Astrocyte (in vitro differentiated cells and primary cell): ENCODE measurements around the gene VPREB3. TPM values are rescaled to one million over a fixed set of nuclear protein-coding genes. Genes with fewer than 3 reads are reported as not detected.

Experiments
- DNase-seq: peaks from one replicate; pipeline ENCODE4 v3.0.0-alpha.2; 2010; ENCODE audit warnings: low read depth
- FAIRE-seq: peaks from 2 replicates; lab custom pipeline; 2011; peaks lifted over from hg19 to GRCh38; lab: Jason Lieb, UNC
- H2AFZ ChIP-seq: 2 replicates; pipeline ENCODE4 v1.6.0; 2012; ENCODE audit warnings: low read depth, low read length, inconsistent platforms
- H3K27ac ChIP-seq: 2 replicates; pipeline ENCODE4 v1.5.1; 2011; ENCODE audit warnings: low read depth, low read length, inconsistent platforms
- H3K27me3 ChIP-seq: 2 replicates; pipeline ENCODE4 v1.6.0; 2011; ENCODE audit warnings: low read length, inconsistent platforms; ENCODE audit not compliant: insufficient read depth
- H3K36me3 ChIP-seq: 2 replicates; pipeline ENCODE4 v1.5.1; 2011; ENCODE audit warnings: low read length, inconsistent platforms; ENCODE audit not compliant: insufficient read depth
- H3K4me1 ChIP-seq: 2 replicates; pipeline ENCODE4 v1.5.1; 2011; ENCODE audit warnings: low read length, inconsistent platforms; ENCODE audit not compliant: insufficient read depth
- H3K4me2 ChIP-seq: 2 replicates; pipeline ENCODE4 v1.6.0; 2012; ENCODE audit warnings: low read length, inconsistent platforms
- H3K4me3 ChIP-seq: 2 replicates; pipeline ENCODE4 v1.5.1; 2011; ENCODE audit warnings: low read depth, mild to moderate bottlenecking, low read length, inconsistent platforms; ENCODE audit not compliant: insufficient read depth
- H3K79me2 ChIP-seq: 2 replicates; pipeline ENCODE4 v1.6.0; 2012; ENCODE audit warnings: mild to moderate bottlenecking, low read length, inconsistent platforms; ENCODE audit not compliant: insufficient read depth
- H3K9ac ChIP-seq: 2 replicates; pipeline ENCODE4 v1.6.0; 2012; ENCODE audit warnings: mild to moderate bottlenecking, low read length, inconsistent platforms
- H3K9me3 ChIP-seq: 2 replicates; pipeline ENCODE4 v1.5.1; 2012; ENCODE audit warnings: low read depth, mild to moderate bottlenecking, low read length, inconsistent platforms; ENCODE audit not compliant: insufficient read depth
- H4K20me1 ChIP-seq: 2 replicates; pipeline ENCODE4 v1.6.0; 2012; ENCODE audit warnings: low read length, inconsistent platforms; ENCODE audit not compliant: insufficient read depth
- H3K27ac Mint-ChIP-seq: one replicate; pipeline ENCODE4 v1.8.0; 2021; ENCODE audit warnings: mild to moderate bottlenecking, mixed read lengths; ENCODE audit not compliant: unreplicated experiment
- H3K27me3 Mint-ChIP-seq: one replicate; pipeline ENCODE4 v1.8.0; 2021; ENCODE audit warnings: low read depth, mixed read lengths; ENCODE audit not compliant: unreplicated experiment
- H3K36me3 Mint-ChIP-seq: one replicate; pipeline ENCODE4 v1.8.0; 2021; ENCODE audit warnings: low read depth, mixed read lengths; ENCODE audit not compliant: unreplicated experiment
- H3K4me1 Mint-ChIP-seq: one replicate; pipeline ENCODE4 v1.8.0; 2021; ENCODE audit warnings: low read depth, mixed read lengths; ENCODE audit not compliant: unreplicated experiment
- H3K4me3 Mint-ChIP-seq: one replicate; pipeline ENCODE4 v1.8.0; 2021; ENCODE audit warnings: mild to moderate bottlenecking, moderate library complexity, mixed read lengths; ENCODE audit not compliant: unreplicated experiment
- H3K9me3 Mint-ChIP-seq: one replicate; pipeline ENCODE4 v1.8.0; 2021; ENCODE audit warnings: mild to moderate bottlenecking, mixed read lengths; ENCODE audit not compliant: unreplicated experiment
- EZH2 ChIP-seq: IDR thresholded peaks from 2 replicates; pipeline ENCODE4 v1.6.1; 2012; ENCODE audit warnings: mild to moderate bottlenecking, low read length, inconsistent platforms; ENCODE audit not compliant: insufficient read depth
- total RNA-seq: library from RNA; stranded (reverse); gene quantifications from 2 replicates; pipeline ENCODE4 v1.2.1, GENCODE V29; 2021
- TF ChIP-seq, protein P1 (sequence below): IDR thresholded peaks from 2 replicates; pipeline ENCODE4 v1.5.1; 2011; ENCODE audit warnings: low read depth, mild to moderate bottlenecking, inconsistent platforms, low read length, moderate library complexity; ENCODE audit not compliant: insufficient read depth

The VPREB3 gene
- total RNA-seq, 1 donor from 2014 or later, result 0.50 TPM

GRCh38 chr22:23709107-23709506 is 45.1 kb downstream of the VPREB3 start:
- FAIRE-seq, result no peak
- H3K4me1 ChIP-seq, result no peaks in the 10 kb centered on the region
- no peak overlapping the region for H3K27ac Mint-ChIP-seq
- peaks cover 5% of the 10 kb centered on the region for H3K4me1 Mint-ChIP-seq
- H3K36me3 Mint-ChIP-seq, result peaks cover 38% of the 10 kb centered on the region
- H3K27ac ChIP-seq, result no peak overlapping the region
- H3K9me3 Mint-ChIP-seq, result no peaks in the 10 kb centered on the region
- no peak overlapping the region for H3K9ac ChIP-seq
- peaks cover 4% of the 10 kb centered on the region for H3K79me2 ChIP-seq
- peaks cover 45% of the 10 kb centered on the region for H3K36me3 ChIP-seq
- no peaks in the 10 kb centered on the region for H3K27me3 ChIP-seq
- TF ChIP-seq EZH2, result no peak
- TF ChIP-seq, protein P1, sequence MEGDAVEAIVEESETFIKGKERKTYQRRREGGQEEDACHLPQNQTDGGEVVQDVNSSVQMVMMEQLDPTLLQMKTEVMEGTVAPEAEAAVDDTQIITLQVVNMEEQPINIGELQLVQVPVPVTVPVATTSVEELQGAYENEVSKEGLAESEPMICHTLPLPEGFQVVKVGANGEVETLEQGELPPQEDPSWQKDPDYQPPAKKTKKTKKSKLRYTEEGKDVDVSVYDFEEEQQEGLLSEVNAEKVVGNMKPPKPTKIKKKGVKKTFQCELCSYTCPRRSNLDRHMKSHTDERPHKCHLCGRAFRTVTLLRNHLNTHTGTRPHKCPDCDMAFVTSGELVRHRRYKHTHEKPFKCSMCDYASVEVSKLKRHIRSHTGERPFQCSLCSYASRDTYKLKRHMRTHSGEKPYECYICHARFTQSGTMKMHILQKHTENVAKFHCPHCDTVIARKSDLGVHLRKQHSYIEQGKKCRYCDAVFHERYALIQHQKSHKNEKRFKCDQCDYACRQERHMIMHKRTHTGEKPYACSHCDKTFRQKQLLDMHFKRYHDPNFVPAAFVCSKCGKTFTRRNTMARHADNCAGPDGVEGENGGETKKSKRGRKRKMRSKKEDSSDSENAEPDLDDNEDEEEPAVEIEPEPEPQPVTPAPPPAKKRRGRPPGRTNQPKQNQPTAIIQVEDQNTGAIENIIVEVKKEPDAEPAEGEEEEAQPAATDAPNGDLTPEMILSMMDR, result no peak
- DNase-seq, result no peak
- H3K4me3 ChIP-seq, result no peak overlapping the region
- no peaks in the 10 kb centered on the region for H3K27me3 Mint-ChIP-seq
- H3K4me3 Mint-ChIP-seq, result no peak overlapping the region
- no peaks in the 10 kb centered on the region for H3K9me3 ChIP-seq
- H3K4me2 ChIP-seq, result no peak overlapping the region
- H2AFZ ChIP-seq, result no peak overlapping the region
- H4K20me1 ChIP-seq, result peaks cover 43% of the 10 kb centered on the region

GRCh38 chr22:23708270-23708669 is 46.0 kb downstream of the VPREB3 start:
- H3K4me1 Mint-ChIP-seq, result peaks cover 5% of the 10 kb centered on the region
- Histone ChIP-seq H4K20me1 (peaks cover 51% of the 10 kb centered on the region), H3K4me2 (no peak overlapping the region), H3K9ac (no peak overlapping the region), H3K27me3 (no peaks in the 10 kb centered on the region), H3K9me3 (no peaks in the 10 kb centered on the region), H3K4me1 (no peaks in the 10 kb centered on the region), H3K36me3 (peaks cover 47% of the 10 kb centered on the region), H3K79me2 (peaks cover 6% of the 10 kb centered on the region), H3K27ac (no peak overlapping the region), H3K4me3 (no peak overlapping the region), H2AFZ (no peak overlapping the region)
- TF ChIP-seq EZH2, result no peak
- TF ChIP-seq, protein P1, result no peak
- H3K27ac Mint-ChIP-seq, result no peak overlapping the region
- H3K36me3 Mint-ChIP-seq, result peaks cover 36% of the 10 kb centered on the region
- no peak for DNase-seq
- H3K9me3 Mint-ChIP-seq, result no peaks in the 10 kb centered on the region
- H3K4me3 Mint-ChIP-seq, result no peak overlapping the region
- no peak for FAIRE-seq
- H3K27me3 Mint-ChIP-seq, result no peaks in the 10 kb centered on the region

DNA sequence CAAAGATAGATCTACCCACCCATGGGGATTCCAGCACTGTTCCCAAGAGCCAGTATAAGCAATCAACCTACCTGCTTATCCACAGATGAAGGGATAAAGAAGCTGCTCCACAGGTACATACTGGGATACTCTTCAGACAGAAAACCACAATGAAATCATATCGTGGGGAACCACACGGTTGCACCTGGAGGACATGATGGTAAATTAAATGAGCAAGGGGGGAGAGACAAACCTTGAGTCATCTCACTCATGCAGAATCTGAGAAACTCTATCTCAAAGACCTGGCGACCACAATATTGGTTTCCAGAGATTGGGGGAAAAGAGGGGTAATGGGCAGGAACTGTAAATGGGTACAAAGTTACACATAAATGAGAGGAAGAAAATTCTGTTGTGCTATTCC is 48.9 kb downstream of the VPREB3 start:
- Mint-ChIP-seq H3K36me3 (peaks cover 40% of the 10 kb centered on the region), H3K4me1 (peaks cover 11% of the 10 kb centered on the region), H3K27ac (no peak overlapping the region), H3K9me3 (no peaks in the 10 kb centered on the region), H3K27me3 (no peaks in the 10 kb centered on the region), H3K4me3 (no peak overlapping the region)
- H3K4me3 ChIP-seq, result no peak overlapping the region
- no peaks in the 10 kb centered on the region for H3K27me3 ChIP-seq
- DNase-seq (no peak), FAIRE-seq (no peak)
- H3K79me2 ChIP-seq, result peaks cover 17% of the 10 kb centered on the region
- TF ChIP-seq, protein P1, result no peak
- no peak for TF ChIP-seq EZH2
- H3K4me1 ChIP-seq, result peaks cover 13% of the 10 kb centered on the region
- H3K9ac ChIP-seq, result no peak overlapping the region
- peaks cover 52% of the 10 kb centered on the region for H4K20me1 ChIP-seq
- no peak overlapping the region for H3K4me2 ChIP-seq
- peaks cover 47% of the 10 kb centered on the region for H3K36me3 ChIP-seq
- no peak overlapping the region for H2AFZ ChIP-seq
- H3K9me3 ChIP-seq, result no peaks in the 10 kb centered on the region
- no peak overlapping the region for H3K27ac ChIP-seq
